HG03469 (cell line): Measurements from ENCODE around the gene GGTLC2.
"Not testable (repeated sequence)": the region's sequence is repeated elsewhere in the genome, so short reads cannot be mapped to it uniquely, and the experiment has no call there.

Experiments
- ATAC-seq: cut with Tn5 transposase; IDR thresholded peaks from one replicate; pipeline ENCODE4 v1.9.1; 2021; ENCODE audit warnings: mild to moderate bottlenecking, moderate library complexity, moderate number of reproducible peaks; ENCODE audit not compliant: unreplicated experiment

The GGTLC2 gene

DNA sequence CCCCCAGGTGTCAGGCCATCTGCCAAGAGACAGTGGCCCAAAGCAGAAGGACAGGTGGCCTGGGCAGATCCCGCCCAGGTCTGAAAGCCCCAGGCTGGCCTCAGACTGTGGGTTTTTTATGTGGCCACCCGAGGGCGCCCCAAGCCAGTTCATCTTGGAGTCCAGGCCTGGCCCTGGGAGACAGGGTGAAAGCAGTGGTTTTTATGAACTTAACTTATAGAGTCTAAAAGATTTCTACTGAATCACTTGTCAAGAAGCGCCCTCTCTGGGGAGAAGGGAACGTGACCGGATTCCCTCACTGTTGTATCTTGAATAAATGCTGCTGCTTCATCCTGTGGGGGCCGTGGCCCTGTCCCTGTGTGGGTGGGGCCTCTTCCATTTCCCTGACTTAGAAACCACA is 8.2 kb upstream of the GGTLC2 start:
- not testable (repeated sequence) for ATAC-seq

DNA sequence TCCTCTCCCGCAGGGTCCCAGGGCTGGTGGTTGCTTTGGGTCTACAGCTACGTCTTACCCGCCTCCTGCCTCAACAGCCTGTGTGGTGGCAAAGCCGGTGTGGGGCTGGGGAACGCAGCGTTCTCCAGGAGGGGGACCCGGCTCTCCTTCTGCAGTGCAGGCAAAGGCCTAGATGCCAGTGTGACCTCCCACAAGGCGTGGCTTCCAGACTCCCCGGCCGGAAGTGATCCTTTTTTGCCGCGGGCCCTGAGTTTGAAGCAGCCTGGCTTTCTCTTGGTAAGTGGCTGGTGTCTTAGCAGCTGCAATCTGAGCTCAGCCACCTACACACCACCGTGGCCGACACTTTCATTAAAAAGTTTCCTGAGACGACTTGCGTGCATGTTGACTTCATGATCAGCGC is 6.1 kb upstream of the GGTLC2 start:
- not testable (repeated sequence) for ATAC-seq

DNA sequence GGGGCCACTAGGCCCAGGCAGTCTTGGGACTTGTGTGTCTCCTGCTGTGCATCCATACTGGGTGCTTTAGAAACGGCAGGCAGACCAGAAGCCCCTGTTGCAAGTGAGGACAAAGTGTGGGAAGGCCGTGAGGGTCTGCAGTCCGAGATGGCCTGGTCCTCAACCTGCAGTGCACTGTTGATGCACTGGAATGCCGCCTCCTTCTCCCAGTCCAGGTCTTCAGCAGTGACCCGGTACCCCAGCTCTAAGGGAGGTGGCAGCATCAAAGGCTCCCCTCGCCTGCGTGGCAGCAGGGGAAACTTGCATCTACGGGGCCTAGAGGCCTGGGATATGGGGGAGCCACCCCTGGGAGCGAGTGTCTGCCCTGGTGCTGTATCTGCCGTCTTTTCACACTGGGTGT is 2.2 kb upstream of the GGTLC2 start:
- not testable (repeated sequence) for ATAC-seq

DNA sequence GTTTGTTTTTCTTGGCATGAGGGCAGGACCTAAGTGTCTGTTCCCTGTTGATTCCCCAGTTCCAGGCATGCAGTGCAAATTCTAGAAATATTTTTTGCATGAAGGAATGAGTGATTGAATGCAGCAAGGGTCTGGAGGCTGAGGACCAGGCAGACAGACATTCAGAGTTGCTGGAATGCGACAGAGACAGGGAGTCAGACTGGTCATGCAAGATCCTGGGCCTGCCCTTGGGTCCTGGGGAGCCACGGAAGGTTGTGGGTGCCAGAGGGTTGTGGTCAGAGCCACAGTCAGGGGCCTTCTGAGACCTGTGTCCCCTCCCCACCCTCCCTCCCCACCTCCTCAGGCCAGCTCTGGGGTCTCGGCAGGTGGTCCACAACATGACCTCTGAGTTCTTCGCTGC is 1.6 kb downstream of the GGTLC2 start:
- ATAC-seq, result not testable (repeated sequence)

DNA sequence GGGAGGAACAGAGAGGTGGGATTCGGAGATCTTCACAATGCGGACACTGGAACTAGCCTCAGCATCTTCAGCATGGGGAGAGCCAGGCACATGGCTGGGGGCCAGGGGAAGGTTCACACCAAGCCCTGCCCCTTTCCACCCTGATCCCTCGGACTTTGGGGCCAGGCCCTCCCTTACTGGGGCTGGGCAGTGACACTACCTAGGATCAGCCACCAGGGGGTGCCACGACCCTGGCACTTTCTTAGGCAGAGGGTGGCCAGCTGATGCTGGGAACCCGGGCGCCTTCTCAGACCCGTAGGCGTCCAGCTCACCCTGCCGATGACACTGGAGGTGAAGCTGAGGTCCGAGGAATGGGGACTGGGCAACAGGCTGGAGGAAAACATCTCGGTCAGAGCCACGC is 3.5 kb downstream of the GGTLC2 start:
- ATAC-seq, result not testable (repeated sequence)

DNA sequence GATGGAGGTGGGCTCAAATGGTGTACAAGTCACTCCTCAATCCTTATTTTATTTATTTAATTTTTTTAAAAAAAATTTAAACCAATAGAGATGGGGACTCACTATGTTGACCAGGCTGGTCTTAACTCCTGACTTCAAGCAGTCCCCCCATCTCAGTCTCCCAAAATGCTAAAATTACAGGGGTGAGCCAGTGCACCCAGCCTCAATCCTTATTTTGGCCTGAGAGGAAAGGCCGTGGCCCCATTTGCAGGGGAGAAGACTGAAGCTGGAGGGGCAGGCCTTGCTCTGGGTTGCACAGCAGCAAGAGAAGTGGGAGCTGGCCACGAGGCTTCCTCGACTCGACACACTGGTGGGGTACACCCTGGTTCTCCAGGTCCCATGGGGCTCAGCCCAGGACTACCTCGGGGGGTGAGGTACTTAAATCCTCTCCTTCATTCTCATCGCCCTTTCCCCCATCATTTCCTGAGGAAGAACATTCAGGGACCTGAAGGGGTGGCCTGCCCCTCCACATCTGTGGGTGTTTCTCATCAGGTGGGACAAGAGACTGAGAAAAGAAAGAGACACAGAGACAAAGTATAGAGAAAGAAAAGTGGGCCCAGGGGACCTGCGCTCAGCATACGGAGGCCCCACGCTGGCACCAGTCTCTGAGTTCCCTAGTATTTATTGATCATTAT is 4.6 kb downstream of the GGTLC2 start:
- not testable (repeated sequence) for ATAC-seq

DNA sequence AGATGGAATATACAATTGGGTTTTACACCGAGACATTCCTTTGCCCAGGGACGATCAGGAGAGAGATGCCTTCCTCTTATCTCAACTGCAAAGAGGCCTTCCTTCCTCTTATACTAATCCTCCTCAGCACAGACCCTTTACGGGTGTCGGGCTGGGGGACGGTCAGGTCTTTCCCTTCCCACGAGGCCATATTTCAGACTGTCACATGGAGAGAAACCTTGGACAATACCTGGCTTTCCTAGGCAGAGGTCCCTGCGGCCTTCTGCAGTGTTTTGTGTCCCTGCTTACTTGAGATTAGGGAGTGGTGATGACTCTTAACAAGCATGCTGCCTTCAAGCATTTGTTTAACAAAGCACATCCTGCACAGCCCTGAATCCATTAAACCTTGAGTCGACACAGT is 5.3 kb downstream of the GGTLC2 start:
- not testable (repeated sequence) for ATAC-seq

DNA sequence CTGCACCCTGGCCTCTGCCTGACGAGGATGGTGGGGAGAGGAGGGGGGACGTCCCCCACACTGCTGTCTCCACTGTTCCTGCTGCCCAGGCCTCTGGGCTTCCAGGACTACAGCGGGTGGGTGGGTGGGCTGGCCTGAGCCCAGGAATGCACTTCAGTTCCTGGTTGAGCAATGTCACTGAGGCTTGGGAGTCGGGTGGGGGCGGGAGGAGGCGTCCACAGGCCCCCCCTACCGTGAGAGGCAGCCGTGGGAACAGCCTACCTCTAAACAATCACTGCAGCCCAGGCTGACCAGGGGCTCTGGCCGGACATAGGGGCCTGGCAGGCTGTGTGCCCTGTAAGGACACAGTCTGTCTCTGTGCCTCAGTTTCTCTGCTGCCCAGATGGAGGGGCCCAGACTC is 6.0 kb downstream of the GGTLC2 start:
- ATAC-seq, result not testable (repeated sequence)

DNA sequence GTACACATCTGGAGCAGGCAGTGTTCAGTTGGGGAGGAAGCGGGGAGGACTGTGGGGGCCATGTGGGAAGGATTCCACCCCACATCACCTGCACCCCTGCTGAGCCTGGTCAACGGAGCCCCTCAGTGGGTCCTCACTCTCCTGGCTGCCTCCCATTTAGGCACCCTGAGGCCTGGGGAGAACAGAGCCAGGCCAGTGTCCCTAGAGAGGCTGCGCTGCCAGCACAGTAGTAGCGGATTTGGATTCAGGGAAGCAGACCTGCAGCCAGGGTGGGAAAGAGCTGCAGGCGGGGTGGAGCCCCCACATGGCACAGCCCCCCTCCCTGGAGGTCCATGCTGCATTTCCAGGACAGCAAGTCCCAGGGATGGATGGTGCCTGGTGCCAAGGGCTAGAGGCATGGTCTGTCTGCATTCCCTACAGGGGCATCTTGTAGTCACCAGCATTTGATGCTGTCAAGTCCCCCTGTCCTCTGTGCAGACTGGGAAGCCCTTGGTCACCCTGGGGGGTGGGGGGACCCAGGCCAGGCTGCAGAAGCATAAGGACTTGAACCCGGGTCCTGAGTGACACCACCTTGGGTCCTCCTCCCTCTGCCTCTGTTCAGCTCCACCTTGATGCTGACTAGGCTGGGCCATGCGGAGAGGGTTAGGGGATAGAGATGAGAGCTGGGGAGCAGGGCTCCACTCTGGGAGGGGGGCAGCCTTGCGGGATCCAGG is 6.5 kb downstream of the GGTLC2 start:
- ATAC-seq, result not testable (repeated sequence)

DNA sequence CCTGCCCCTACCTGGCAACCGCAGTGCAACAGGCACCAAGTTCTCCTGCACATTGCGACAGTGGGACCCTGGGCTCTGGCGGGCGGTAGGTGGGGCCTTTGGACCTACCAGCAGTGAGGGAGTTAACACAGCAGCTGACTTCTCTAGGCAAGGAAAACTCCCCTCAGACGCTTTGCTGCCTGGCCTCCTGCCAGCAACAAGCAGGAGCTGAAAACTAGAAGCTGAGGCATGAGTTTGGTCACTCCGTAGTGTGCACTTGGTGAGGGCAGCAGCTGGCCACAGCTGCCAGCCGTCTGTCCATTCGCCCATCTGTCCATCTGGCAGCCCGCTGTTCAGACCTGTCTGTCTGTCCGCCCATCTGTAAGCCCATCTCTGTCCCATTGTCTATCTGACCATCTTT is 7.2 kb downstream of the GGTLC2 start:
- not testable (repeated sequence) for ATAC-seq

DNA sequence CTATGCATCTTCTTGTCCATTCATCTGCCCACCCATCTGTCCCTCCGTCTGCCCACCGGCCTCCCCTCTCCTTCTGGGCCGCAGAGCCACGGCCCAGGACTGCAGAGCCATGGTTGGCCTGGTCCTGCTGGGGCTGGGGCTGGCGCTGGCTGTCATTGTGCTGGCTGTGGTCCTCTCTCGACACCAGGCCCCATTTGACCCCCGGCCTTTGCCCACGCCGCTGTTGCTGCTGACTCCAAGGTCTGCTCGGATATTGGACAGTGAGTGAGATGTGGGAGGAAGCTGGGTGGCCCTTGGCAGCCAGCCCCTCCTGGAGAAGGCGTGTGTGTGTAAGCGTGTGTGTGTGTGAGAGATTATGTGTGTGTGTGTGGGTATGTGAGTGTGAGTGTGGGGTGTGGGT is 7.7 kb downstream of the GGTLC2 start:
- ATAC-seq, result not testable (repeated sequence)

DNA sequence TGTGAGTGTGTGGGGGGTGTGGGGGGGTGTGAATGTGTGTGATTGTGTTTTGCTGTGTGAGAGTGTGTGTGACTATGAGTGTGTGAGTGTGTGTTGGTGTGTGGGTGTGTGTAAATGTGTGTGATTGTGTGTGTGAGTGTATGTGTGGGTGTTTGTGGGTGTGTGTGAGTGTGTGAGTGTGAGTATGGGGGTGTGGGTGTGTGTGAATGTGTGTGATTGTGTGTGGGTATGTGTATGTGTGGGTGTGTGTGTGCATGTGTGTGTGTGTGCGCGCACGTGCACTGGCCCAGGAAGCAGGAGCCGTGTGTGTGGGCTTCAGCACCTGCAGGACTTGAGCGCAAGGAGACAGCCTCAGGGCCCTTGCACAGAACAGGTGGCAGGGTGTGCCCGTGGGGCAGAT is 8.2 kb downstream of the GGTLC2 start:
- not testable (repeated sequence) for ATAC-seq

DNA sequence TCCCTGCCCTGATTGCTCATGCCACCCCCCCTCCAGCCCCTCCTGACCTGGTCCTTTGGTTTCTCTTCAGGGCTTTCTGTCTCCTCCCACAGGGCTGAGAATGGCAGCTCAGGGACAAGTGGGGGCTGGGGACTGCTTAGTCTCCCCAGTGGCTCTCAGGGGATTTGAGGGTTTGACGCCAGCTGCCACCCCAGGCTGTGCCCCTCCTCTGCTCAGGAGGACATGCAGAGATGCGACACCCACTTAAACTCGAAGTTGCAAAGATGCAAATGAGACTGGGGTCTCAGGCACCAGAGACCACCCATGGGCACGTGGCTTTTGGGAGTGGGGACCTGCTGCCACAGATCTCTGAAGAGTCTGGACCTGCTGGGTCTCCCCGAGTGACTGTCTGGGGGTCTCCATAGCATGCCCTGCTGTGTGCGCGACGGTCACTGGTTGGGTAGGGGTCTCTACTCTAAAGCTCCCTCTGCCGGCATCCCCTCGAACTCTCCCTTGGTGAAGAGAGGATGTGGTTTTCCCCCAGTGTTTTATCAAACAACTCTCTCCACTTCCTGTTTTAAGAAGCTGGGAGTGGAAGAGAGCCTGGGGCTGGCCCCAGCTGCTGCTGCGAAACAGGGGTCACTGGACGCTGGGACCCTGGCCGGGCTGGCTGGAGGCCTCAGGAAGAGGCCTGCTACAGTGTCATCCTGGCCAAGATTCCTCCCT is 9.4 kb downstream of the GGTLC2 start:
- ATAC-seq, result not testable (repeated sequence)

DNA sequence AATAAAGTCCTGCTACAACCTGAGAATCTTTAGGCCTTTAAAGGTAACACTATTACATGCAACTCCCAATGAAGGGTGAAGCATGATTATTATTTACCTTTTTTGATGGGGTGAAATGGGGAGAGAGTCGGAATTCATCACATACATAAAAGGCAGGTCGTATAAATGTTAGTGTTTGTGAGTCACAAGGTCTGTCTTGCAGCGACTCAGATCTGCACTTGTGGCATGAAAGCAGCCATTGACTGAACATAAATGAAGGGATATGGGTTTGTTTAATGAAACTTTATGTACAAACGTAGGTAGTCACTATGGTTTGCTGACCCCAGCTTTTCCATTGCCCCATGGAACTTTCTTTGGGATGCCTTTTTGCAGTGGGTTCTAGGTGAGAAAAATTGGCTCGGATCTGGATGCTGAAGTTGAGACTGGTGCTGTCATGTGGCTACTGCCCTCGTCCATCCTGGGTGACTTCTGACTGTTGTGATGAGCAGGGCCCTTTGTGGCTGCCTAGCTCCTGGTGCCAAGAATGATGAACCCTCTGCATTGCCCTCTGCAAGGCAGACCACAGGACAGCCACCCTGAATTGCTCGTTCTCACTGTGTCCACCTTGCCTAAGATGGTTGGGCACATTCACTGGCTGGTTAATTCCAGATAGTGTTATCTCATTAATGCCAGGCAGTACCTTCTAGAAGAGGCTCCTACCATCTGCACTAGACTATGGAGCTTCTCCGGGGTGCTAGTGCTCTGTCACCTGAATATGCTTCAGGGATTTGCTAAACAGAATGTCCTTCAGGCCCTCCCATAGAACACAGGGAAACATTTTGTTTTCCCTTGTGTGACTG is 11.3 kb downstream of the GGTLC2 start:
- ATAC-seq, result no peak

DNA sequence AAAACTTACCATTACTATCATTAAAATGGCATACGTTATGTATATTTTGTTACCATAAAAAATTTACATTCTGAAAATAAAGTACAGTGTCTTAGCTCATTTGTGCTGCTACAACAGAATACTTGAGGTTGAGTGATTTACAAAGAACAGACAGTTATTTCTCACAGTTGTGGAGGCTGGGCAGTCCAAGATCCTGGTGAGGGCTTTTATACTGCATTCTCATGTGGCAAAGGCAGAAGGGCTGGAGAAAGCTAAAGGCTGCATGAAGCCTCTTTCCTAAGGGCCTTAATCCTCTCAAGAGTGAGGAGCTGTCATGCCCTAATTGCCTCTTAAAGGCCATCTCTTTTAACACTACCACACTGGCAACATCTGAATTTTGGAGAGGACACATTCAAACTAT is 13.3 kb downstream of the GGTLC2 start:
- ATAC-seq, result no peak

DNA sequence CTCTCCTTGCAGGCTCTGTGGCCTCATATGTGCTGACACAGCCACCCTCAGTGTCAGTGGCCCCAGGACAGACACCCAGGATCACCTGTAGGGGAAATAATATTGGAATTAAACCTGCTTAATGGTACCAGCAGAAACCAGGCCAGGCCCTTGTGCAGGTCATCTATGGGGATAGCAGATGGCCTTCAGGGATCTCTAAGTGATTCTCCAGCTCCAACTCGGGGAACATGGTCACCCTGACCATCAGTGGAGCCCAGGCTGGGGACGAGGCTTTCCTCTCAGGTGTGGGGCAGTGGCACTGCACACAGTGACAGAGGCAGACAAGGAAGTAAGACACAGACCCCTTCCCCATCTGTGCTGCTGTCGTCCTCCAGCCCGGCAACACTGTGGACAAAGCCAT is 16.9 kb downstream of the GGTLC2 start:
- ATAC-seq, result no peak

DNA sequence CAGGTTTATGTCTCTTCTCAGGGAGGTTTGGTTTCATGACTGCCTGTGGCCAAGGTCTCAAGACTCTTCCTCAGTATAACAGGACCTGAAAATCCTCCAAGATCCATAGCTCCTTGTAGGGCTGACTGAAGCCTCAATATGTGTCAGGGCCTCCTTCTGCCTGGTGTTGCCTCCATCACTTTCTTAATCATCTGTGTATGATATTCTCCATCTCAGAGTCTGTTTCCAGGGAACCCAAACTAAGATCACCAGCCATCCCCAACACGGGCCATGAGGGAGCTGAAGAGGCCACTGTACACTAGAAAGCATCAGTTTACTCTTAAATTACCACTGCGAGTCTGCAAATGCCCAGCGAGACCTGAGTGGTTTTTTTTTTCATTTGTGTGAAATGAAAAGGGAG is 17.7 kb downstream of the GGTLC2 start:
- ATAC-seq, result no peak

DNA sequence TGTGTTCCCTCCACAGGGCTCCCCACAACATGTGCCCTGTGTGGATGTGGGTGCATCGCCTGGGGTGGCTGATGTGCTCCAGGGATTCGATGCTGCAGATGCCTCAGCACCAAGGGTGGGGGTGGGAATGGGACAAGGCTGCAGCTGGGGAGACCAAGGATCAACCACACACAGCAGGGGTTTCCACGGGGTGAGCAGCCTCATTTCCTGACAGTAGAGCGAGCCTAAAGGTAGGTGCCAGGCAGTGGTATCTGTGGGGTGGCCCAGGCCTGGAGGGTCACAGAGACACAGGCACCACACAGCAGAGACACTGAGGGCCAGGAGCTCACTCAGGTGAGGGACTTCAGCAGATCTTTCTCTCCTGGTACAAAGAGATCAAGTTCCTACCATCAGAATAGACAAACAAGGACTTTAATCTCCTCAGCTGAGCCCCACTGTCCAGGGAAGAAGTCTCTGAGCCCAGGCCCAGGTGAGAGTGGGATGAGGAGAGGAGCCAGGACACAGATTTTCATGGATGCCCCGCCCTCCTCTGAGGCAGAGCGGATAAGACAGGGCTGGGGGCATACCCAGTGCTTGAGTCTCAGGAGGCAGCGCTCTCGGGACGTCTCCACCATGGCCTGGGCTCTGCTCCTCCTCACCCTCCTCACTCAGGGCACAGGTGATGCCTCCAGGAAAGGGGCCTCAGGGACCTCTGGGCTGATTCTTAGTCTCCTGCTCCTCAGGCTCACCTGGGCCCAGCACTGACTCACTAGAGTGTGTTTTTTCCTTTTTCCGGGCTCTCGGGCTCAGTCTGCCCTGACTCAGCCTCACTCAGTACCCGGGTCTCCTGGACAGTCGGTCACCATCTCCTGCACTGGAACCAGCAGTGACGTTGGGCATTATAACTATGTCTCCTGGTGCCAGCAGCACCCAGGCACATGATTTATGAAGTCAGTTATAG is 19.7 kb downstream of the GGTLC2 start:
- no peak for ATAC-seq

DNA sequence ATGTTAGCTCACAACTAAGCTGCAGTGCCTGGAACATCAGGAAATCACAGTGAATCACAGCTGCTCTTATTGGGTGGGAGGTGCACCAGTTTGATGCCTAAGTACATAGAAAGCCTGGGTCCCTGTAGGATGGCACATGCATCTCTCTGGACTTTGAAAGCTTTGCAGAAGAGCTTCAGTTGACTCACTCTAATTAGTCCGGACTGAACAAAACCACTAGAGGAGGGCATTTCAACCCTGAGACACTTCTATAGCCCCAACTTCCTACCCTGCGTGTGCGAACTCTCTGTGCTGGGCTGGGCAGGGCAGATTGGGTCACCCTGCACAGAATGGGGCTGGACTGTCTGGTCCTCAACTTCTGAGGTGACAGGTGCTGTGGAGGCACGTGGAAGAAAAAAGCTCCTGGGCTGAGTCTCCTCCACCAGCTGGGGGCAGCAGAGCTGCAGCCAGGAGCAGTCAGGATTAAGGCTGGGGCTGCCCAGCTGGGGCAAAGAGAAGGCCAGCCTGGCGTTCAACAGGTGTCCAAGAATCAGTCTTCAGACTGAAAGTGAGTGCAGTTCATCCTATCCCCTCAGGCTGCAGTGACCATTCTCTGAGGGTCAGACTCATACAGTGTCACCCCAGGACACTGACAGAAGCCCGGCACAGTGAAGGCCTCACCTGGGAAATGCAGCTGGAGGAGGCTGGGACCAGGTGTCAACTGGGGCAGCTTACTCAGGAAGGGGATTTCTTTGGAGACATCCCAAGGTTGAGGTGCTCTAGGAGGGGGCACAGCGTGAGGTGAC is 22.1 kb downstream of the GGTLC2 start:
- ATAC-seq, result no peak
